ENCODE results near the gene E2F6.

- TF ChIP-seq ZNF384 (IDR thresholded peaks at IDR 0.05; ENCODE audit: low read depth, low read length) (no peak), ZNF124 (CRISPR knock-in tag; IDR thresholded peaks at IDR 0.05) (no peak), PCBP2 (IDR thresholded peaks at IDR 0.05; ENCODE audit: low read depth, low read length, poor library complexity, severe bottlenecking) (no peak)
Observed at GRCh38 chr2:11509657-11510360, 43.8 kb upstream of the E2F6 start.

Data from K562 (cell line).